ENCODE data around the gene FGF12. TPM values are rescaled to one million over a fixed set of nuclear protein-coding genes. Genes with fewer than 3 reads are reported as not detected.

The FGF12 gene
- total and polyA plus RNA-seq, 10 donors, result 3.7 to 53.3 (median 19.1) TPM

GRCh38 chr3:192645437-192645836 is 81.9 kb downstream of the FGF12 start:
- H3K9me3 ChIP-seq, result no peaks in the 10 kb centered on the region
- no peak overlapping the region for H3K27ac ChIP-seq
- no peaks in the 10 kb centered on the region for H3K4me1 ChIP-seq
- no peaks in the 10 kb centered on the region for H3K27me3 ChIP-seq (replicated peaks in 1 of 7)
- WGBS, 5 donors, result 0 to 78% (median 33%) methylated on average over 1 of the region's 1 CpG
- H3K36me3 ChIP-seq, result no peaks in the 10 kb centered on the region
- H3K4me3 ChIP-seq, result no peak overlapping the region
- no peak for DNase-seq
- intact Hi-C loops (cut with DNase I; ENCODE audit: low total_unique reads), result no loop called here
- no peak for TF ChIP-seq POLR2AphosphoS5 (IDR thresholded peaks at IDR 0.05)
- no peak for TF ChIP-seq POLR2A (IDR thresholded peaks at IDR 0.05)
- TF ChIP-seq CTCF (IDR thresholded peaks at IDR 0.05 in 8 of 11, conservative IDR thresholded peaks at IDR 0.05 in 3 of 11), result no peak

GRCh38 chr3:192642651-192643050 is 84.7 kb downstream of the FGF12 start:
- TF ChIP-seq CTCF (IDR thresholded peaks at IDR 0.05 in 8 of 11, conservative IDR thresholded peaks at IDR 0.05 in 3 of 11), result no peak
- TF ChIP-seq POLR2A (IDR thresholded peaks at IDR 0.05), result no peak
- no peak for TF ChIP-seq POLR2AphosphoS5 (IDR thresholded peaks at IDR 0.05)
- Histone ChIP-seq H3K9me3 (no peaks in the 10 kb centered on the region), H3K27ac (no peak overlapping the region), H3K4me1 (no peaks in the 10 kb centered on the region), H3K4me3 (no peak overlapping the region), H3K36me3 (no peaks in the 10 kb centered on the region), H3K27me3 (replicated peaks in 1 of 7) (no peaks in the 10 kb centered on the region)
- intact Hi-C loops (cut with DNase I; ENCODE audit: low total_unique reads), result no loop called here
- DNase-seq, result no peak
- WGBS, 5 donors, result 64 to 84% (median 76%) methylated on average over 5 of the region's 5 CpGs

- 65 to 77% (median 71%) methylated on average over 6 of the region's 6 CpGs for WGBS, 5 donors
- DNase-seq, result no peak
- H3K4me1 ChIP-seq, result no peaks in the 10 kb centered on the region
- H3K4me3 ChIP-seq, result no peak overlapping the region
- H3K27ac ChIP-seq, result no peak overlapping the region
- no peaks in the 10 kb centered on the region for H3K9me3 ChIP-seq
- no peaks in the 10 kb centered on the region for H3K36me3 ChIP-seq
- H3K27me3 ChIP-seq (replicated peaks in 1 of 7), result no peaks in the 10 kb centered on the region
- intact Hi-C loops (cut with DNase I; ENCODE audit: low total_unique reads), result no loop called here
- no peak for TF ChIP-seq POLR2AphosphoS5 (IDR thresholded peaks at IDR 0.05)
- TF ChIP-seq POLR2A (IDR thresholded peaks at IDR 0.05), result no peak
- TF ChIP-seq CTCF (IDR thresholded peaks at IDR 0.05 in 8 of 11, conservative IDR thresholded peaks at IDR 0.05 in 3 of 11), result no peak
These were observed 85.4 kb downstream of the FGF12 start for GRCh38 chr3:192641919-192642318.

GRCh38 chr3:192639987-192640386 is 87.4 kb downstream of the FGF12 start:
- intact Hi-C loops (cut with DNase I; ENCODE audit: low total_unique reads), result no loop called here
- TF ChIP-seq POLR2AphosphoS5 (IDR thresholded peaks at IDR 0.05), result no peak
- no peak for TF ChIP-seq POLR2A (IDR thresholded peaks at IDR 0.05)
- TF ChIP-seq CTCF (IDR thresholded peaks at IDR 0.05 in 8 of 11, conservative IDR thresholded peaks at IDR 0.05 in 3 of 11), result no peak
- no peaks in the 10 kb centered on the region for H3K9me3 ChIP-seq
- H3K27me3 ChIP-seq (replicated peaks in 1 of 7), result no peaks in the 10 kb centered on the region
- 60 to 70% (median 61%) methylated on average over 2 of the region's 2 CpGs for WGBS, 5 donors
- no peak overlapping the region for H3K27ac ChIP-seq
- DNase-seq, result no peak
- H3K4me3 ChIP-seq, result no peak overlapping the region
- no peaks in the 10 kb centered on the region for H3K4me1 ChIP-seq
- no peaks in the 10 kb centered on the region for H3K36me3 ChIP-seq
